Measurements from ENCODE around the gene TCAF1.
"Not testable (repeated sequence)": the region's sequence is repeated elsewhere in the genome, so short reads cannot be mapped to it uniquely, and the experiment has no call there.

Gene TCAF1

DNA sequence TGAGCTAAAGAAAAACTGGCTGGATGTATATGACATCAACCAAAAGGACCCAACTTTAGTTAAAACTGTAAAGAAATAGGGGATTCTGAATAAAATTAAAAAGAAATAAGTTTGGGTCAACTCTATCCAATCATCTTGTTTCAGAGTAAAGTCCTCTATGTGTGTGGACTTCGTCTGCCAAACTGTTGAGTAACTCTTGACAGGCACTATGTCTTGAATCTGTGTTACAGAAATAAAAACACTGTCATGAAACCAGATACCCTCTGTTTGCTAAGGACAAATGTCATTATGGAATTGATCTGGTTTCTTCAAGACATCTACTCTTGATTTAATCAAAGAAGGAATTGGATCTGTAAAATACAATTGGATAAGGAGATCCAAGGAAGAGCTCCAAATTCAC, 46.5 kb downstream of the TCAF1 start:
- not testable (repeated sequence) for DNase-seq (ENCODE audit: low spot score); H3K4me3 Mint-ChIP-seq; H3K9me3 Mint-ChIP-seq; H3K36me3 Mint-ChIP-seq (ENCODE audit: low read depth); H3K27ac Mint-ChIP-seq; H3K4me1 Mint-ChIP-seq (ENCODE audit: low read depth); H3K27me3 Mint-ChIP-seq (ENCODE audit: low read depth)

DNA sequence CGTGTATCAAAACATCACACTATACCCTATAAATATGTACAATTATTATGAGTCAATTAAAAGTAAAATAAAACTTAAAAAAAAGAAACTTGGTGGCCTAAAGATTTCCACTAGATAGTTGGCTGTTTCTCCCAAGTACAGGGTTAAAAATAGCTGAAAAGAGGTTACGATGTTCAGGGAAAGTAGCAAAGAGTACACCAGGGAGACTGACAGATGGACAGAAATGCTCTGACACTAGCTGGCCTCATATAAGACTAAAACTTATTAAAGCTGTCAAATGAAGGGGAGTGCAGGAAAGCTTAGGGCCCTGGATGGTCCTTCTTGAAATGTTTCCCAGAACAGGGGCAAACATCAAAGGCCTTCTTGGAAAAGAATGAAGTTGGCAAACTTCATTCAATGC, 51.3 kb downstream of the TCAF1 start:
- Mint-ChIP-seq H3K27me3 (ENCODE audit: low read depth) (no peaks in the 10 kb centered on the region), H3K4me3 (no peak overlapping the region), H3K4me1 (ENCODE audit: low read depth) (no peaks in the 10 kb centered on the region), H3K36me3 (ENCODE audit: low read depth) (no peaks in the 10 kb centered on the region), H3K27ac (no peak overlapping the region), H3K9me3 (no peaks in the 10 kb centered on the region)
- DNase-seq (ENCODE audit: low spot score): no peak

DNA sequence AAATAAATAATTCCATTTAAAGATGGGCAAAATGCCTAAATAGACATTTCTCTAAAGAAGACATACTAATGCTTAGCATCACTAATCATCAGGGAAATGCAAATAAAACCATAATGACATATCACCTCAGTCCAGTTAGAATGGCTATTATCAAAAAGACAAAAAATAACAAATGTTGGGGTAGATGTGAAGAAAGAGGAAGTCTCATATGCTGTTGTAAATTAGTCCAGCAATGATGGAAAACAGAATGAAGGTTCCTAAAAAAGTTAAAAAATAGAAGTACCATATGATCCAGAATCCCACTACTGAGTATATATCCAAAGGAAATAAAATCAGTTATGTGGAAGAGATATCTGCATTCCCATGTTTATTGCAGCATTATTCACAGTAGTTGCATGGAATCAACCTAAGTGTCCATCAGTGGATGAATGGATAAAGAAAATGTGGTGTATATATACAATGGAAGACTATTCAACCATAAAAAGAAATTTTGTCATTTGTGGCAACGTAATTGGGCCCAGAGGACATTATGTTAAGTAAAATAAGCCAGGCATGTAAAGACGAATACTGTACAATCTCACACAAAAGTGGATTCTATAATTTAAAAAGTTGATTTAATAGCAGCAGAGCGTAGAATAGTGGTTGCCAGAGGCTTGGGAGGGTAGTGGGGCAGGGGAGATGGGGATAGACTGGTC, 52.0 kb downstream of the TCAF1 start:
- H3K9me3 Mint-ChIP-seq: peaks cover 5% of the 10 kb centered on the region
- H3K27me3 Mint-ChIP-seq (ENCODE audit: low read depth): no peaks in the 10 kb centered on the region
- H3K27ac Mint-ChIP-seq: no peak overlapping the region
- no peaks in the 10 kb centered on the region for H3K4me1 Mint-ChIP-seq (ENCODE audit: low read depth)
- peaks cover 2% of the 10 kb centered on the region for H3K36me3 Mint-ChIP-seq (ENCODE audit: low read depth)
- no peak overlapping the region for H3K4me3 Mint-ChIP-seq
- DNase-seq (ENCODE audit: low spot score): no peak

DNA sequence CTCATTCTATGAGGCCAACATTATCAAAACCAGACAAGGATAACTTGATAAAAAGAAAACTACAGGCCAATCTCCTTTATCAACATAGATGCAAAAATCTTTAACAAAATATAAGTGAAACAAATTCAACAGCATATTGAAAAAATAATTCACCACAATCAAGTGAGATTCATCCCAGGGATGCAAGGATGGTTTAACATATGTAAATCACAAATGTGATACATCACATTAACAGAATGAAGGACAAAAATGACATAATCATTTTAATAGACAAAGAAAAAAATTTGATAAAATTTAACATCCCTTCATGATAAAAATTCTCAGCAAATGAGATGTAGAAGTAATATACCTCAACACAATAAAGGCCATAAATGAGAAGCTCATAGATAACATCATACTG, 53.8 kb downstream of the TCAF1 start:
- Mint-ChIP-seq H3K36me3 (ENCODE audit: low read depth) (peaks cover 4% of the 10 kb centered on the region), H3K27me3 (ENCODE audit: low read depth) (no peaks in the 10 kb centered on the region), H3K4me3 (no peak overlapping the region), H3K4me1 (ENCODE audit: low read depth) (no peaks in the 10 kb centered on the region), H3K9me3 (peaks cover 5% of the 10 kb centered on the region), H3K27ac (no peak overlapping the region)
- DNase-seq (ENCODE audit: low spot score): no peak

DNA sequence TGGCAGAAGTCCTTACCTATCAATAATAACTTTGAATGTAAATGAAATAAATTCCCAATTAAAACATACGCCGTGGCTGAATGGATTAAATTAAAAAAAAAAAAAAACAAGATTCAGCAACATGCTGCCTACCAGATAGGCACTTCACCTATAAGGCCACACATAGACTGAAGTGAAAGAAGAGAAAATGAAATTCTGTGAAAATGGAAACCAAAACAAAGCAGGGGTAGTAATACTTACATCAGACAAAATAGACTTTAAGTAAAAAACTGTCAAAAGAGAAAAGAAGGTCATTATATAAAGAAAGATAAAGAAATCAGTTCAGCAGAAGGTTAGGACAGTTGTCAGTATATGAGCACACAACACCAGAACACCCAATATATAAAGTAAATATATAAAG, 55.3 kb downstream of the TCAF1 start:
- Mint-ChIP-seq H3K27ac (no peak overlapping the region), H3K36me3 (ENCODE audit: low read depth) (peaks cover 4% of the 10 kb centered on the region), H3K9me3 (peaks cover 5% of the 10 kb centered on the region), H3K4me1 (ENCODE audit: low read depth) (no peaks in the 10 kb centered on the region), H3K27me3 (ENCODE audit: low read depth) (no peaks in the 10 kb centered on the region), H3K4me3 (no peak overlapping the region)
- no peak for DNase-seq (ENCODE audit: low spot score)

DNA sequence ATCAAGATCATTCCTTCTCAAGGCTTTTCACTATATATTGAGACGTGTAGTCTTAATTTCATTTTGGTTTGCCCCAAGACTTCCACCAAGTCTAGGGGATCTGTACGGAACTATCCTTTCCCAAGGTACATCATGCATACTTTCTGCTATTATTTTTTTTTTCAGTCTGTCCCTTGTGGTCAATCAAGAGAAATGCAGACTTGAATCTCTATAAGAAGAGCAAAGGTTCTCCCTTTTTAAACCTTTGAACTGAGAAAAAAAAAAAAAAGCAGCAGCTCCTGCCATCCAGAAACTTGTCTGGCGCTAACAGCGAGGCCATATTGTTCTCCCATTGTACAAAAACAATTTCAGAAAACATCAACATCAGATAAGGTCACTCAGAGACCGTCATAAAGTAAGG, 60.3 kb downstream of the TCAF1 start:
- not testable (repeated sequence) for H3K9me3 Mint-ChIP-seq; H3K27me3 Mint-ChIP-seq (ENCODE audit: low read depth); H3K4me3 Mint-ChIP-seq; H3K27ac Mint-ChIP-seq; H3K4me1 Mint-ChIP-seq (ENCODE audit: low read depth); DNase-seq (ENCODE audit: low spot score); H3K36me3 Mint-ChIP-seq (ENCODE audit: low read depth)

DNA sequence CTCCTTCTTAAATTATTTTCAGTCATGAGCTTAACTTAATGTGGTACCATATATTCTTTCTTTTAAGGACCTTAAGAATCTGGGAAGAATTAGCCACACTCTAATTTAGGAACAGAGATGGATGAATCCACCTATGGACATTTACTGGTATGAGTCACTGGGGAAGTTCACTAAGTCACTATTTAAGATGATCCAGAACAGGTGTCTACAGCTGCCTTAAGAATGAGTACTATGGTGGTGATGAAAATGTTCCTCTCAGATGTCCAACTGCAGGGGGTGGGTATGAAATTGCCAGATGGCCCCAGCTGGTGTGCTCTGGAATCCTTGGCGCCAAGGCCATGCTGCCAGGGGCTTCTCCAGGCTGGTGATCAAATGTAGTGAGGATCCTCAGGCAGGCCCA, 61.9 kb downstream of the TCAF1 start:
- not testable (repeated sequence) for H3K4me1 Mint-ChIP-seq (ENCODE audit: low read depth); H3K27ac Mint-ChIP-seq; H3K4me3 Mint-ChIP-seq

DNA sequence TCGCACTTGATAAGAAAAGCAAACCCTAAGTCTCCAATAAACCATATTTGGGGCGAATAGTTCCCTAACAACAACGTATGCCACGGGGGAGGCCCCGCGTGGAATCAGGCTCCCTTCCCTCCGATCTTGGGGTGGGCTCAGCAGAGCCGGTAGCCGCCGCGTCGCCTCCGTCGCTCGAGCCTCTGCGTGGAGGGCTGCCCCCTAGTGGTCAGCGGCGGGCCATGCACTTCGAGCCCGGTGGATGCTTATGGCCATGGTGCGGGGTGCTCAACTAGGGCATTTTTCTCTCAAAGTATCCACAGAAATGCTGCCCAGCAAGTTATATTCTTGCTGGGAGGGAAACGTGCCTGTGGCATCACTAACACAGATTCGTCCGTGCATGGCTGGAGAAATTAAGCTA, 64.8 kb downstream of the TCAF1 start:
- H3K9me3 Mint-ChIP-seq; H3K27ac Mint-ChIP-seq; H3K27me3 Mint-ChIP-seq (ENCODE audit: low read depth); H3K4me3 Mint-ChIP-seq; H3K36me3 Mint-ChIP-seq (ENCODE audit: low read depth); H3K4me1 Mint-ChIP-seq (ENCODE audit: low read depth): not testable (repeated sequence)
- DNase-seq (ENCODE audit: low spot score): peak; percentile 93

More for the DNA sequence above, 61.9 kb downstream of the TCAF1 start:
- not testable (repeated sequence) for H3K27me3 Mint-ChIP-seq (ENCODE audit: low read depth); H3K9me3 Mint-ChIP-seq; H3K36me3 Mint-ChIP-seq (ENCODE audit: low read depth); DNase-seq (ENCODE audit: low spot score)

DNA sequence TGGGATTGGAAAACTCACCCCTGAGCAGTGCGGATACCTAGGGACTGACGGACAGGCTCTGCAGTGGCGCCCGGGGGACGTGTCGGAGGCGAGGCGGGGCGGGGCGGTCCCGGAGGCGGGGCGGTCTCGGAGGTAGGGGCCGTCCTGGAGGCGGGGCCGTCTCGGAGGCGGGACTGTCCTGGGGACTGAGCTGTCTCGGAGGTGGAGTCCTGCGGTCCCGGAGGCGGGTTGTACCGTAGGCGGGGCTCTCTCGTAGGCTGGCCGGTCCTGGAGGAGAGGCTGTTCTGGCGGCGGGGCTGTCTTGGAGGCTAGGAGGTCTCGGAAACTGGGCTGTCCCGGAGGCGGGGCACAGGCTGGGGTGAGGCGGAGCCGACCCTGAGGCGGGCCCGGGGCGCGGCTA, 65.4 kb downstream of the TCAF1 start:
- Mint-ChIP-seq H3K27ac (peak overlapping the region; percentile 73), H3K4me3 (peak overlapping the region; percentile 74)
- H3K36me3 Mint-ChIP-seq (ENCODE audit: low read depth); H3K4me1 Mint-ChIP-seq (ENCODE audit: low read depth); H3K27me3 Mint-ChIP-seq (ENCODE audit: low read depth); H3K9me3 Mint-ChIP-seq: not testable (repeated sequence)
- peak; percentile 88 for DNase-seq (ENCODE audit: low spot score)

DNA sequence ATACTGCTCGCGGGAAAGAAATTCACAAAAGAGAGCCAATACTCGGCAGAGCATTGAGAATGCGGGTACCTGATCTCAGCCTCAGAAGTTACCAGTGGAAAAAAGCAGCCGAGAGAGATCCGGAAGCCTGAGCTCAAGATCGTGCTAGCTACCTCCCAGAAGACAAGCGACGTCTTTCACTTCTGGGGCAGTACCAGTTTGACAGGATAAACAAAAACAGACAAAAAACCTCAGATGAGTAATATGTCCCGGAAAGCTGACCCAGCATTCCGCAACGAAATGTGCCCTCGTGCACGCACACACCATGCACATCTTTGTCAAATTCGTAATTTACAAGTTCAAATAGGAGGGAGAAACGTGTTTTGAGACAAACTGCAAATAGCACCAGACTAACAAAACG, 65.9 kb downstream of the TCAF1 start:
- not testable (repeated sequence) for H3K4me1 Mint-ChIP-seq (ENCODE audit: low read depth); H3K27ac Mint-ChIP-seq; H3K27me3 Mint-ChIP-seq (ENCODE audit: low read depth); H3K36me3 Mint-ChIP-seq (ENCODE audit: low read depth); H3K9me3 Mint-ChIP-seq; H3K4me3 Mint-ChIP-seq; DNase-seq (ENCODE audit: low spot score)

DNA sequence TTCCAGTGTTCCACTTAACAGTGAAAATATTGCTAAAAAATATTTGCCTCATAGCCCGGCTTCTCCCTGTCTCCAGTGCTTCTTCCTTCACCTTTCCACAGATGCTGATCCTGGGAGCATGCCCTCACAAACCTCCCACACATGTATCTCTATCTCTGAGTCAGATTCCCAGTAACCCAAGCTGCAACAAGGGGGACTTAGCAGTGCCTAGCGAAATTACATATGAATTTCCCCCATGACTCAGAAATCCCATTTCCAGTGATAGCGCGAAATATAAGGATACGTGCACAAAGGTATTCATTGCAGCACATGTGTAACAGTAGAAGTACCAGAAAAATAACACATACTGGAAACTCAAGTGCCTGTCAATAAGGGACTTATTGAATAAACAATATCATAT, 75.4 kb downstream of the TCAF1 start:
- H3K4me1 Mint-ChIP-seq (ENCODE audit: low read depth): not testable (repeated sequence)

DNA sequence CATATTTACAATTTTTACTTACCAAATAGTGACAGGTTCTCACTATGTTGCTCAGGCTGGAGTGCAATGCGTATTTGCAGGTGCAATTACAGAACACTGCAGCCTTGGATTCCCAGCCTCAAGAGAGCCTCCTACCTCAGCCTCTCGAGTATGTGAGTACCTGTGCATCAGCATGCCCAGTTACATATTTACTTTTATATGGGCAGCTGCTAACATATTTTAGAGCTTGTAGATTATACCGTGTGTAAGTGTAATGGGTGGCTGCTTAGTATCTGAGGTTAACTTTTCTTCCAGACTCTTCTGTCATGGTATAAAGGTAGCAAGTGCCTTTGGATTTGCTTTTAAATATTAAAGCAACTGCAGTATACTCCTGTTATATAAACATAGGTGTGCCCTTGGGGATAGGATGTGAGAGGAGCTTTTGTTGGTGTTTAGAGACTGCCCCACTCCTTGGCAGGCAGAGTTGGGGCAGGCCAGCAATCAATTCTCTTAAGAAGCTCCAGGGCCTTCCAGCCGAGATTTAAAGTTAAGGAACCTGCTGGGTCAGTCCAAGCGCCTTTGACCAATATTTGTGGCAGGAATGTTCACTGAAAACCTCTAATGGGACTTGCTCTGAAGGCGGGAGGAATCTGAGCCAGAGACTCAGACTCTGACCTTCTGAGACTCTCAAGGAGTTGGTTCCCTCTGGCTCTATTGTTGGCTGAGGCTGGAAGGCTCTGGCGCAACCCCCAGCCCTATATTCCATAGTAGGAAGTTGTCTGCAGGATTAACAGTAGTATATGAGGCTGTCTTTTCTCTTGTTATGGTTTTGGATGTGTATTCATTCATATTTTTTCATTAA, 77.5 kb downstream of the TCAF1 start:
- not testable (repeated sequence) for H3K4me1 Mint-ChIP-seq (ENCODE audit: low read depth); H3K27ac Mint-ChIP-seq; H3K4me3 Mint-ChIP-seq; H3K9me3 Mint-ChIP-seq; DNase-seq (ENCODE audit: low spot score); H3K27me3 Mint-ChIP-seq (ENCODE audit: low read depth); H3K36me3 Mint-ChIP-seq (ENCODE audit: low read depth)

More for the DNA sequence above, 75.4 kb downstream of the TCAF1 start:
- H3K9me3 Mint-ChIP-seq; H3K27me3 Mint-ChIP-seq (ENCODE audit: low read depth); H3K36me3 Mint-ChIP-seq (ENCODE audit: low read depth); H3K4me3 Mint-ChIP-seq; H3K27ac Mint-ChIP-seq; DNase-seq (ENCODE audit: low spot score): not testable (repeated sequence)

DNA sequence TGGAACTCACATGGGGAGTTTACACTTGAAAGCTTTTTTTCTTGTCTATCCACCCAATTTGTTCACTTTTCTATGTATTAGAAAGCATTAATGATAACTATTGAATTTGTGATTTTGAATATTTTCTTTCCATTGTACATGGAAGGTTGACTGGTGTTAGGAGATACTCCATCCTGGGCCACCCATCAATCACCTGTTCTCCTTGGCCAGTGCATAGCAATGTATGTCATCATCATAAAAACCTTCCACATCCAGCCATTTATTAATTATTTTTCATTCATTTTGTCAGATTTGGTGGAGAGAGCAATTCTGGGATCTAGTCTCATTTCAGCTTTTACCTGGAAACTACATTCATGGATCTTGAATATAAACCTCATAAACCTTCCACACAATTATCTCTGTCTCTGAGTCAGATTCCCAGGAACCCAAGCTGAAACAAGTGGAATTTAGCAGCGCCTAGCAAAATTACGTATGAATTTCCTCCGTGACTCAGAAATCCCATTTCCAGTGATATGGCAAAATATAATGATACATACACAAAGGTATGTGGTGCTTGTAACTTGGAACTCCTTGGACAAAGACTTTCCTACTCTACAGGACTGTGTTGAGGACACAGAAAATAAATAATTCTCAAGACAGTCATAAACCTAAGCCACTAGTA, 78.2 kb downstream of the TCAF1 start:
- not testable (repeated sequence) for H3K36me3 Mint-ChIP-seq (ENCODE audit: low read depth); H3K27me3 Mint-ChIP-seq (ENCODE audit: low read depth); H3K4me1 Mint-ChIP-seq (ENCODE audit: low read depth); H3K27ac Mint-ChIP-seq; DNase-seq (ENCODE audit: low spot score); H3K4me3 Mint-ChIP-seq; H3K9me3 Mint-ChIP-seq

DNA sequence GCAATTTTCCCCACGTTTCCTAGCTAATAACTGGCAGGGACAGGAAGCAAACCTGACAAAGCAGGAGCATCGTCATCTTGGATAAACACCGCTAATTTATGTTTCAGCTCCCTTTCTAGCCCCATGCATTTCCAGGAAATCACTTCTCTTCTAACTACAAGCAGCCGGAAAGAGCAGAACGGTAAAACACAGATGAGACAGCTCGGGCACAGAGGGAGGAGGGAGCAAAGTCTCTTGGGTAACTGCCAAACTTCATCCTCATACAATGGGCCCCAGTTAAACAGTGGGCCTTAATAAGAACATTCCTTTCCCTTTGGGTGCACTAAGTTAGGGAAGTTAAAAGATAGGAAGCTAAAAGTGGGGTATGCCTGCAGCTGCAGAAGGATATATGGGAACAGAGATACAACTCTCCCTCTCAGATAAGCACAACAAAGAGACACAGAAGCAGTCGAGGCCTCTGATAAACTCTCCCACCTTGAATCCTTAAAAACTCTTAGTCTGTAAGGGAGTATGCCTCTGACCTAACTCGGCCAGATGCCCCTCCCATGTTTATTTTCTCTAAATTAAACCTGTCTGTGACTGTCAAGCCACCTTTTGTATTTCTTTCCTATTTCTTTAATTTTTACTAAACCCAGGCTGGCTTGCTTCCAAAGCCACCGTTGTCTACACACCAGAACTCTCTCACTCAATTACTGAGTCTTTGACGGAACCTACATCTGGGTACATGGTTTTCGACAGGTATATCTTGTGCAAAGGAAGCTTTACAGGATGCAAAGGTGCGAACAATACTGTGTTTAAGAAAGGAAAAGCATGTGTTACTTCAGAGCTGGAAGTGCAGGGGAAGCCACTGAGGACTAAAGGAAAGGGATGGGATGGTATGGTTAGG, 80.3 kb downstream of the TCAF1 start:
- not testable (repeated sequence) for H3K27ac Mint-ChIP-seq; H3K27me3 Mint-ChIP-seq (ENCODE audit: low read depth); H3K4me1 Mint-ChIP-seq (ENCODE audit: low read depth); H3K36me3 Mint-ChIP-seq (ENCODE audit: low read depth); H3K9me3 Mint-ChIP-seq; H3K4me3 Mint-ChIP-seq; DNase-seq (ENCODE audit: low spot score)
